Measurements from ENCODE around the gene VSIG1. TPM values are rescaled to one million over a fixed set of nuclear protein-coding genes. Genes with fewer than 3 reads are reported as not detected.

Gene VSIG1
- total and polyA plus RNA-seq, 10 of the 15 experiments (the other 5 are each of a cell fraction or from before 2014, with no cell fraction given): 0.04 to 0.08 (median 0.06) TPM; not detected in 7

DNA sequence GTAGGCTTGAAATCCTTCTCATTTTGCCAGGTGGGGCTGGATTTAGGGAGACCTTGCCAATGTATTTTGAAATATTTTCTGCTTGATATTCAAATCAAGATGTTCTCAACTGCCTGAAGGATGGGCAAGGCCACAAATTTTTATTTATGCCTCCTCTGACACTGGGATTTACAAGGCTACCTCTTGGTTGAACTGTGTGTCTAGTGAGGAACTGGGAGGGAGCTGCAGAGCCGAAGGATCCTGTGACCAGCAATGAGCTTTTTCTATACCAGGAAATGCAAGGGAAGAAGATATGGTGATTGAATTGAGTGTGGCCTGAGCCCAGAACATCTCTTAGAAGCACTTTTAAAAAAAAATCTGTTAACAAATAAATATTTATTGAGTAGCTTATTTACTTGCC is 14.9 kb downstream of the VSIG1 start (continued):
- TF ChIP-seq FOXK2 (IDR thresholded peaks at IDR 0.05) (no peak), ATF7 (IDR thresholded peaks at IDR 0.05; ENCODE audit: low read depth) (no peak), IKZF1 (conservative IDR thresholded peaks at IDR 0.05) (no peak), CEBPB (IDR thresholded peaks at IDR 0.05; ENCODE audit: borderline replicate concordance in 1 of 2, low read depth in 2 of 2, low read length in 2 of 2) (no peak), BRCA1 (IDR thresholded peaks at IDR 0.05; ENCODE audit: low read depth, low read length) (no peak), REST (IDR thresholded peaks at IDR 0.05; ENCODE audit: low read depth, low read length) (no peak)

GRCh38 chrX:108064001-108064400 is 19.1 kb downstream of the VSIG1 start:
- Histone ChIP-seq H3K27ac (ENCODE audit: control insufficient read depth, insufficient read depth) (no peak overlapping the region), H3K27me3 (replicated peaks in 1 of 2; ENCODE audit: control insufficient read depth in 2 of 2, insufficient read depth in 2 of 2, low read length in 1 of 2) (peaks cover 0 to 3% of the 10 kb centered on the region in 2 experiments; a peak in 1 of 4 replicates), H3K9ac (ENCODE audit: control insufficient read depth, insufficient read depth, low read length) (no peak overlapping the region), H3K4me3 (no peak overlapping the region), H3K4me2 (ENCODE audit: control insufficient read depth, insufficient read depth) (no peak overlapping the region), H2AFZ (ENCODE audit: control insufficient read depth, low read depth, low read length) (no peak overlapping the region), H4K20me1 (ENCODE audit: control insufficient read depth, insufficient read depth) (no peaks in the 10 kb centered on the region), H3K79me2 (ENCODE audit: control insufficient read depth, insufficient read depth, low read length) (no peaks in the 10 kb centered on the region), H3K9me3 (replicated peaks; ENCODE audit: control insufficient read depth, insufficient read depth, low read length) (no peaks in the 10 kb centered on the region), H3K36me3 (ENCODE audit: control insufficient read depth in 2 of 2, insufficient read depth in 2 of 2, low read length in 1 of 2) (no peaks in the 10 kb centered on the region), H3K4me1 (ENCODE audit: control insufficient read depth, insufficient read depth, low read length) (no peaks in the 10 kb centered on the region)
- SMC1A ChIA-PET (ENCODE audit: uncharacterized antibody, unreplicated experiment): interaction anchor here (2.2 kb wide), 1 partner anchor 43 kb away, joined by 6 read pairs; no protein-coding TSS in a partner anchor
- intact Hi-C loops (cut with micrococcal nuclease; ENCODE audit: unreplicated experiment): no loop called here
- no peak for FAIRE-seq
- RAD21 ChIA-PET (ENCODE audit: unreplicated experiment): no interaction called here
- peak; percentile 80 for ATAC-seq
- 0% methylated on average over 1 of the region's 1 CpG for WGBS (ENCODE audit: insufficient coverage, insufficient replicate concordance, low lambda C conversion rate, missing lambda C conversion rate)
- DNase-seq (ENCODE audit: low read depth, low spot score): no peak
- POLR2A ChIA-PET: no interaction called here
- CTCF ChIA-PET: no interaction called here
- in situ Hi-C loops (cut with MboI): no loop called here
- BruUV-seq (replicated peaks): no TSS peak
- TF ChIP-seq SIN3A (IDR thresholded peaks at IDR 0.05; ENCODE audit: low read depth, low read length) (no peak), SREBF2 (IDR thresholded peaks at IDR 0.05; ENCODE audit: low read length) (no peak), TAF1 (IDR thresholded peaks at IDR 0.05; ENCODE audit: borderline replicate concordance, low read depth, low read length) (no peak), ZNF217 (IDR thresholded peaks at IDR 0.05) (no peak), MEF2B (IDR thresholded peaks at IDR 0.05; ENCODE audit: partially characterized antibody, poor library complexity, severe bottlenecking) (no peak), RFX5 (IDR thresholded peaks at IDR 0.05; ENCODE audit: low read depth, low read length) (no peak), SUPT20H (IDR thresholded peaks at IDR 0.05; ENCODE audit: borderline replicate concordance, control insufficient read depth, low read depth, low read length) (no peak), SMAD1 (IDR thresholded peaks at IDR 0.05; ENCODE audit: low read depth, partially characterized antibody) (no peak), CREB1 (IDR thresholded peaks at IDR 0.05; ENCODE audit: low read depth) (no peak)
- TF ChIP-seq, protein P1, sequence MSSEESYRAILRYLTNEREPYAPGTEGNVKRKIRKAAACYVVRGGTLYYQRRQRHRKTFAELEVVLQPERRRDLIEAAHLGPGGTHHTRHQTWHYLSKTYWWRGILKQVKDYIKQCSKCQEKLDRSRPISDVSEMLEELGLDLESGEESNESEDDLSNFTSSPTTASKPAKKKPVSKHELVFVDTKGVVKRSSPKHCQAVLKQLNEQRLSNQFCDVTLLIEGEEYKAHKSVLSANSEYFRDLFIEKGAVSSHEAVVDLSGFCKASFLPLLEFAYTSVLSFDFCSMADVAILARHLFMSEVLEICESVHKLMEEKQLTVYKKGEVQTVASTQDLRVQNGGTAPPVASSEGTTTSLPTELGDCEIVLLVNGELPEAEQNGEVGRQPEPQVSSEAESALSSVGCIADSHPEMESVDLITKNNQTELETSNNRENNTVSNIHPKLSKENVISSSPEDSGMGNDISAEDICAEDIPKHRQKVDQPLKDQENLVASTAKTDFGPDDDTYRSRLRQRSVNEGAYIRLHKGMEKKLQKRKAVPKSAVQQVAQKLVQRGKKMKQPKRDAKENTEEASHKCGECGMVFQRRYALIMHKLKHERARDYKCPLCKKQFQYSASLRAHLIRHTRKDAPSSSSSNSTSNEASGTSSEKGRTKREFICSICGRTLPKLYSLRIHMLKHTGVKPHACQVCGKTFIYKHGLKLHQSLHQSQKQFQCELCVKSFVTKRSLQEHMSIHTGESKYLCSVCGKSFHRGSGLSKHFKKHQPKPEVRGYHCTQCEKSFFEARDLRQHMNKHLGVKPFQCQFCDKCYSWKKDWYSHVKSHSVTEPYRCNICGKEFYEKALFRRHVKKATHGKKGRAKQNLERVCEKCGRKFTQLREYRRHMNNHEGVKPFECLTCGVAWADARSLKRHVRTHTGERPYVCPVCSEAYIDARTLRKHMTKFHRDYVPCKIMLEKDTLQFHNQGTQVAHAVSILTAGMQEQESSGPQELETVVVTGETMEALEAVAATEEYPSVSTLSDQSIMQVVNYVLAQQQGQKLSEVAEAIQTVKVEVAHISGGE (CRISPR knock-in tag; IDR thresholded peaks at IDR 0.05): no peak

All from GM12878 (cell line).